HG03108 (cell line): Measurements from ENCODE around the gene CACNA1G.

Experiments
- ATAC-seq: cut with Tn5 transposase; IDR thresholded peaks from one replicate; pipeline ENCODE4 v1.9.1; 2021; ENCODE audit warnings: moderate library complexity; ENCODE audit not compliant: unreplicated experiment

Gene CACNA1G

GRCh38 chr17:50642722-50643656, 82.5 kb downstream of the CACNA1G start:
- no peak for ATAC-seq

DNA sequence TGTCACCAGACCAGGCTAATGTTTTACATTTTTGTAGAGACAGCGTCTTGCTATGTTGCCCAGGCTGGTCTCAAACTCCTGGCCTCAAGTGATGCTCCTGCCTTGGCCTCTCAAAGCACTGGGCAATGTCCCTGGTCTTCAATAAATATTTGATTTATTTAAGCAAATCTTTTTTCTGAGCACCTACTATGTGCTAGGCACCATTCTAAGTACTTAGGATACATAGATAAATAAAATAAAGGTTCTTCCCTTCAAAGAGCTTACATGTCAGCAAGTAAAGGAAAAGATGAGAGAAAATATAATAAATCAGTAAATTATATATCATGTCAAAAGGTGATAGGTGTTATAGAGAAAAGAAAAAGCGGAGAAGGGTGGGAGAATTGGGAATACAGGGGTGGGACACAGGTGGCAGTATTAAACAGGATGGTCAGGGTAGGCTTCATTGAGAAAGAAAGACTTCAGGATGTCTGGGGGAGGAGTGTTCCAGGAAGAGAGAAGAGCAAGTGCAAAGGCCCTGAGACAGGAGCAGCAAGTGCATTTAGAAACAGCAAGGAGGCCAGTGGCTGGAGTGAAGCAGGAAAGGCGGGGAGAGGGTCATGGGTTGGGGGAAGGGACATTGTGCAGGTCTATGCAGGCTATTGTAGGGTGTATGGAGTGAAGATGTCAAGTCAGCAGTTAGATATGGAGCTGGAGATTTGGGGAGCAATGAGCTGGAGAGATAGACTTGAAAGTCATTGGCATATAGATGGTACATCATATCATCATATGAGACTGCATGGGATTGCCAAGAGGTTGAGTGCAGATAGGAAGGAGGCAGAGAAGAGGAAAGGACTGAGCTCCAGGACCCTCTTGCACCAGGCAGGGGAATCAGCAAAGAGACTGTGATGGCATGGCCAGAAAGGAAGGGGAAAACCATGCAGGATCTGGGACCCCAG, 85.5 kb downstream of the CACNA1G start:
- ATAC-seq: no peak

DNA sequence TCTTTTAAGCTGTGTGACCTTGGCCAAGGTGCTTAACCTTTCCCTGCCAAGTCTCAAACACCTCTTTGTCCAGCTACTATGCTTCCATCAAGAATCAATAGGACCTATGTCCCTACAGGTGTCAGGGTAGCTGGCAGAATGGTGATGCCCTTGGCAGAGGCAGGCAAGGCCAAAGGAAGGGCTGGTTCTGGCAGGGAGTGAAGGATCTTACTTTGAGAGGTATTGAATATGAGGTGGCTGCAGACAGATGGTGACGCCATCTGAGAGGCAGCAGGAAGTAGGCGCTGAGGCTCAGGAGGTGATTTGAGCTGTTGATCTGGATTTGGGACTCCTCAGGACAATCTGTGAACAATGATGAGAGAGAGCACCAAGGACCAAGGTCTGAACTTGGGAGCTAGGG, 86.7 kb downstream of the CACNA1G start:
- ATAC-seq: no peak

DNA sequence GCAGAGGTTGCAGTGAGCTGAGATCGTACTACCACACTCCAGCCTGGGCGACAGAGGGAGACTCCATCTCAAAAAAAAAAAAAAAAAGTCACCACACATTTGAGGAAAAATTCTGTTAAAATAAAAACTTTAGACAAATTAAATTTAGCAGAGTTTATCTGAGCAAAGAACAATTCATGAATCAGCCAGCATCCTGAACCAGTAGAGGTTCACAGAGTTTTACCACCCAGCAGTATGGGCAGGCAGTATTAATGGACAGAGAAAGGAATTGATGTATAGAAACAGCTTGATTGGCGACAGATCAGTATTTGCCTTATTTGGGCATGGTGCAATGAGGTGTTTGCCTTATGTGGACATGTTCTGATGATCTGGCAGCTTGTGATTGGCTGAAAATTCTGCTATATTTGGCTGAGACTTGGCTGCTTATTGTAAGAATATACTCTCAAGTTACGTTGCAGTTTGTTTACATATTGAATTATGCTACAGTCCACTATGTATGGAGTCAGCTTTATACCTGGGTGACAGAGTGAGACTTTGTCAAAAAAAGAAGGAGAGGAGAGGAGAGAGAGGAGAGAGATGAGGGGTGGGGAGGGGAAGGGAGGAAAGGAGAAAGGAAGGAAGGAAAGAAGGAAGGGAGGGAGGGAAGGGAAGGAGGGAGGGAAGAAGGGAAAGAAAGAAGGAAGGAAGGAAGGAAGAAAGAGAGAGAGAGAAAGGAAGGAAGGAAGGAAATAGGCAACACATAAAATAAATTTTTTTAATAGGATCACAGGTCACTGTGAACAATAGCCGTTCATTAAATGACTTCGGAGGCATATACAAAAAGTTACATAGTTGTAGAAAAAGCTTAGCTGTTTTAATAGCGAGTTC, 88.8 kb downstream of the CACNA1G start:
- ATAC-seq: no peak

- ATAC-seq: no peak
Observed at GRCh38 chr17:50651661-50652060, 91.1 kb downstream of the CACNA1G start.

DNA sequence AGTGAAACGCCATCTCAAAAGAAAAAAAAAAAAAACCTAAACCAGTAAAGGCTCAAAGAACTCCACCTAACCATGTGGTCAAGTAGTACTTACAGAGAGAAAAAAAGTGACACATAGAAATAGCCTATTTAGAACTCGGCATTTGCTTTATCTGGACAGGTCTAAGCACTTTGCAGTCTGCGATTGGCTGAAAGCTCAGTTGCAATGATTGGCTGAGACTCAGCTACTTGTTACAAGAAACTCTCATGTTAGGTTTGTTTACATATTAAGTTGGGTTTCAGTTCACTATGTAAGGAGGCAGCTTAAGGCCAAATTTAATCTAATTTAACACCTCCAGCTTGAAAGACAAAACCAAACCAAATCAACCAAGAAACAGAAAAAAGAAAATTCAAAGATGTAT, 93.2 kb downstream of the CACNA1G start:
- no peak for ATAC-seq

DNA sequence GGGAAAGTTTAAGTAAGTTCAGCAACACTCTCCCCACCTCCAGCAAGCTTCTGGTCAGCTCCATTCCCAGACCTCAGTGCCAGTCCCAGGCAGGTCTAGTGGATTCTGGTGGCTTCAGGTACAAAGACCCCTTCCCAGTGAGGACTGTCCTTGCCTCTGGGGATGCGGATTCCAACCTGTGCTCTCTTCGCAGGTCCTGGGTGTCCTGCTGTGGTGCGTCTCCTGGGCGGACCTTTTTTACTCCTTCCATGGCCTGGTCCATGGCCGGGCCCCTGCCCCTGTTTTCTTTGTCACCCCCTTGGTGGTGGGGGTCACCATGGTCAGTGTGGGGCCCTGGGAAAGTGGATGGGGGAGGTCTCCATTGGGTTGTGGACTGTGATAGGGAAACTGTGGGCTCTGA, 96.0 kb downstream of the CACNA1G start:
- no peak for ATAC-seq

DNA sequence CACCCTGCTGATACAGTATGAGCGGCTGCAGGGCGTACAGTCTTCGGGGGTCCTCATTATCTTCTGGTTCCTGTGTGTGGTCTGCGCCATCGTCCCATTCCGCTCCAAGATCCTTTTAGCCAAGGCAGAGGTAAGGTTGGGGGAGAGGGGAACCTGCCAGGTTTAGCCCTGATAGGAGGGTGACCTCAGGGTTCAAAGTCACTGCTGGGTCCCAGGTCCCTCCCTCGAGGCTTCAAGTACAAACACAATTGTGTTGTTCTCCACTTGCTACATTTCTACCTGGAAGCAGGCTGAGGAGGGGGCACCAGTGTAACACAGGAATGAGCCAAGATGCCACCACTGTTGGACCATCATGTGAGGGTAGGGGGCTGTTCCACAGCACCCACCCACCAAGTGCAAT, 96.5 kb downstream of the CACNA1G start:
- ATAC-seq: no peak

GRCh38 chr17:50657627-50658026, 97.1 kb downstream of the CACNA1G start:
- no peak for ATAC-seq

- no peak for ATAC-seq
Observed at GRCh38 chr17:50658616-50659015, 98.1 kb downstream of the CACNA1G start.

DNA sequence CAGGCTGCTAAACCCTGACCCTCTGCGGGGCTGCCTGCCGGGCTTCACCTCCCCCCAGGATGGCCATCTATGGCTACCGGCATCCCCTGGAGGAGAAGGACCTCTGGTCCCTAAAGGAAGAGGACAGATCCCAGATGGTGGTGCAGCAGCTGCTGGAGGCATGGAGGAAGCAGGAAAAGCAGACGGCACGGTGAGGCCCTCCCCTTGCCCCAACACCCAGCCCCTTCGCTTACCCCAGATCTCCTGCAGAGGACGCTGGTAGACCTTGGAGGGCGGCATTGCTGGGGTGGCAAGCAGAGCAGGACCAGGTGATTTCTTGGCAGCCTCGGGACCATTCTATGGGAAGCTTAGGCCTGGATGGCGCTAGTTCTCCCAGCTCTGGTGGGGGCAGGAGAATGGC, 98.7 kb downstream of the CACNA1G start:
- no peak for ATAC-seq

DNA sequence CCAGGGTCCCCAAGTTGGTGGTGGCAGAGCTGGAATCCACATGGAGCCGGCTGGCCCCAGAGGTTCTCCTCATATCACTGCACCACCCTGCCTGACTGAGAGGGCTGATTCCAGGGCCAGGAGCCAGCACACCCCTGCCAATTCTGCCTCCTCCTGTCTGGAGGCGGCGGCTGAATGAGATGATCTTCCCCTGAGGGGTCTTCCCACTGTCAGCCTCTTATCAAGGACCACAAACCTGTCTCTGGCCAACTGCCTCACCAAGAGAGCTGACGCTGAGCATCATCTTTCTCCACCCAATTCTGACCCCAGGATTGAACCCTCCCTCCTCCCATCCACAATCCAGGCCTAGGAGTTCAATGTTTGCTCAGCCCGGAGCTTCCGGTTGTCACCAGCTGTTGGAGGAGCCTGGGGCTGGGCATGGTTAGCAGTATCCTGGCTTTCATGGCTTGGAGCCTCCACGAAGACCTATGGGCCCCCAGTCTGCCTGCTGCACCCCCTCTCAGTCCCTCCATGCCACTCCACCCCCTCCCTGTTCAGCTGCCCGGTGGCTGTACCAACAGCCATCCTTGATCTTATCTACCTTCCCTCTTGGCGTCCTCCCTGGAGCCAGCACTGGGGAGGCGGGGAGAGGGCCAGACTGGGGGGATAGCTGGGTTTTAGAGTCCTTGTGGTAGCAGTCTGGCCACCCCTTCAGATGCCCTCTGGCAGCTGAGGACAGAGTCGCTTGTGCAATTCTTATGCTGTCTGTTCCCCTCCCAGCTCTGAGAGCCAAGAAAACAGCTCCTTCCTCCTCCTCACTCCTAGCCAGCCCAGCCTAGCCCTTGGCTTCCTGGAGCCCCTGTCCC, 99.7 kb downstream of the CACNA1G start:
- ATAC-seq: no peak

- no peak for ATAC-seq
Observed at GRCh38 chr17:50660887-50661345, 100.4 kb downstream of the CACNA1G start.

- no peak for ATAC-seq
Observed at GRCh38 chr17:50661348-50661747, 100.8 kb downstream of the CACNA1G start.

- no peak for ATAC-seq
Observed at GRCh38 chr17:50661795-50662391, 101.4 kb downstream of the CACNA1G start.

GRCh38 chr17:50662632-50663225, 102.2 kb downstream of the CACNA1G start:
- ATAC-seq: no peak

DNA sequence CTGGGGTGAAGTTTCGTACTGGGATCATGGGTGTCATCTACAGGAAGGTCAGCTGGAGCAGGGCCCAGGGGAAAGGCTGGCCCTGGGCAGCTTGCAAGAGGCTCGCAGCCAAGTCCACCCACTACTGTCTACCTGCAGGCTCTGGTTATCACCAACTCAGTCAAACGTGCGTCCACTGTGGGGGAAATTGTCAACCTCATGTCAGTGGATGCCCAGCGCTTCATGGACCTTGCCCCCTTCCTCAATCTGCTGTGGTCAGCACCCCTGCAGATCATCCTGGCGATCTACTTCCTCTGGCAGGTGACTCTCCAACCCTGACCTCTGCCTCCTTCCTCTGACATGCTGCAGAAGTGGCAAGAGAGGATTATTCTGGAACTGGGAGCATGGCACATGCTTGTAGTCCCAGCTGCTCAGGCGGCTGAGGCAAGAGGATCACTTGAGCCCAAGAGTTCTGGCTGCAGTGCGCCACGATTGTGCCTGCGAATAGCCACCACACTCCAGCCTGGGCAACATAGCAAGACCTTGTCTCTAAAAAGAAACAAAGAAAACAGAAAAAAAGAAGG, 103.4 kb downstream of the CACNA1G start:
- ATAC-seq: no peak

DNA sequence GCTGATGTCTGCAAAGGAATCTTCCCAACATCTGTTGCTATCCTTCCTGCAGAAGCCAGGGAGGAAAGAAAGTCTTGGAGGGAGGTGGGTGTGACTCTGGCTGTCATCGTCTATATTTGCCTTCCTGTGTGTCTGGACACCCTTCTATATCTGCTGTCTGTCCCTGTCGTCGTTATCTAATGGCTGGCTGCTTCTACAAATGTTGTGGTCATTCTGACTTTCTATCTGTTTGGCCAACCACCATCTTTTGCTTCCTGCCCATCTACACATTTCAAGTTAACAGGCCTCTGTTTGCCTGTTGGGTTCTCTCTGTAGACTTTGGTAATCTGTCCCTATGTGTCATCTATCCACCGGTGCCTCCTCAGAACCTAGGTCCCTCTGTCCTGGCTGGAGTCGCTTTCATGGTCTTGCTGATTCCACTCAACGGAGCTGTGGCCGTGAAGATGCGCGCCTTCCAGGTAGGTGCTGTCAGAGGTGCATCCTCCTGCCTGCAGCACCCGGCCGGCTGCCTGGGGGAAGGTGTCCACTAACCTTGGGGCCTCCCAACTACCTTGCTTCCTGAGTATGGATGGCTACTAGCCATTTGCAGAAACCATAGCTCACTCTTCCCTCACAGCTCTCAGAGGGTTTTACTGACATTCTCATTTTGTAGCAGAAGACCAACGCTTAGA, 104.4 kb downstream of the CACNA1G start:
- no peak for ATAC-seq
